GM23338 (cell line): Measurements from ENCODE around the gene KRTAP9-4. TPM values are rescaled to one million over a fixed set of nuclear protein-coding genes. Genes with fewer than 3 reads are reported as not detected.
"Not testable (repeated sequence)": the region's sequence is repeated elsewhere in the genome, so short reads cannot be mapped to it uniquely, and the experiment has no call there.

Experiments
- ATAC-seq: fragments of 200-7000 bp; cut with Tn5 transposase; 3 replicates; pipeline ENCODE4 v1.9.1; 2020
- DNase-seq: peaks from one replicate; pipeline ENCODE4 v3.0.0-alpha.2; 2015; ENCODE audit warnings: low spot score
- H2AFZ ChIP-seq: fragments of 200-600 bp; sonication (generic); 2 replicates; pipeline ENCODE4 v1.8.0; 2016; ENCODE audit warnings: antibody characterized with exemption, mild to moderate bottlenecking, moderate library complexity
- H3F3A ChIP-seq: fragments of 200-600 bp; sonication (generic); replicated peaks from 2 replicates; pipeline ENCODE4 v1.8.0; 2017; ENCODE audit warnings: antibody characterized with exemption, mixed run types, low read depth
- H3K27ac ChIP-seq: fragments of 200-600 bp; sonication (generic); 2 replicates; pipeline ENCODE4 v1.6.1; 2016; ENCODE audit warnings: low read depth
- H3K27me3 ChIP-seq: fragments of 200-600 bp; sonication (generic); 2 replicates; pipeline ENCODE4 v1.8.0; 2016; ENCODE audit warnings: mild to moderate bottlenecking, mixed run types, moderate library complexity; ENCODE audit not compliant: insufficient read depth
- H3K36me3 ChIP-seq: fragments of 200-600 bp; sonication (generic); 2 replicates; pipeline ENCODE4 v1.8.0; 2016; ENCODE audit warnings: mild to moderate bottlenecking; ENCODE audit not compliant: insufficient read depth
- H3K4me1 ChIP-seq: fragments of 200-600 bp; sonication (generic); 2 replicates; pipeline ENCODE4 v1.8.0; 2016; ENCODE audit warnings: mild to moderate bottlenecking, moderate library complexity; ENCODE audit not compliant: insufficient read depth
- H3K4me2 ChIP-seq: fragments of 200-600 bp; sonication (generic); 2 replicates; pipeline ENCODE4 v1.7.1; 2017; ENCODE audit warnings: mixed run types
- H3K4me3 ChIP-seq: fragments of 200-600 bp; sonication (generic); 2 replicates; pipeline ENCODE4 v1.6.1; 2016; ENCODE audit warnings: mixed run types
- H3K79me2 ChIP-seq: fragments of 200-600 bp; sonication (generic); replicated peaks from 2 replicates; pipeline ENCODE4 v1.8.0; 2017; ENCODE audit warnings: mild to moderate bottlenecking; ENCODE audit not compliant: insufficient read depth
- H3K9me2 ChIP-seq: fragments of 200-600 bp; sonication (generic); 2 replicates; pipeline ENCODE4 v1.8.0; 2017; ENCODE audit not compliant: insufficient read depth
- H4K20me1 ChIP-seq: fragments of 200-600 bp; sonication (generic); replicated peaks from 2 replicates; pipeline ENCODE4 v1.8.0; 2017; ENCODE audit warnings: mild to moderate bottlenecking; ENCODE audit not compliant: insufficient read depth
- H3K27ac Mint-ChIP-seq: 2 replicates; pipeline ENCODE4 v1.8.0; 2020; ENCODE audit warnings: inconsistent platforms, mild to moderate bottlenecking, moderate library complexity, mixed read lengths
- H3K27me3 Mint-ChIP-seq: 3 replicates; pipeline ENCODE4 v1.8.0; 2022; ENCODE audit warnings: low read depth, mild to moderate bottlenecking, moderate library complexity, mixed read lengths, inconsistent platforms; ENCODE audit not compliant: insufficient read depth, poor library complexity
- H3K36me3 Mint-ChIP-seq: 3 replicates; pipeline ENCODE4 v1.8.0; 2021; ENCODE audit warnings: low read depth, mild to moderate bottlenecking, inconsistent platforms, moderate library complexity, mixed read lengths
- H3K4me1 Mint-ChIP-seq: 3 replicates; pipeline ENCODE4 v1.8.0; 2020; ENCODE audit warnings: mild to moderate bottlenecking, inconsistent platforms, mixed read lengths
- H3K4me3 Mint-ChIP-seq: 3 replicates; pipeline ENCODE4 v1.8.0; 2021; ENCODE audit warnings: moderate library complexity, mild to moderate bottlenecking, inconsistent platforms, mixed read lengths
- H3K9me3 Mint-ChIP-seq: 3 replicates; pipeline ENCODE4 v1.8.0; 2020; ENCODE audit warnings: moderate library complexity, mild to moderate bottlenecking, inconsistent platforms, mixed read lengths
- POLR2AphosphoS5 ChIP-seq: IDR thresholded peaks from 2 replicates; pipeline ENCODE4 v1.6.1; 2016; ENCODE audit warnings: antibody characterized with exemption, low read depth
- polyA plus RNA-seq: library from polyadenylated mRNA; unstranded; fragments of >200 nt; fragmentation: Nextera tagmentation; extraction: Ambion mirVana; gene quantifications from 2 replicates; pipeline ENCODE4 v1.2.1, GENCODE V29; 2016
- total RNA-seq: library from RNA; depleted of rRNA; stranded (reverse); fragments of >200 nt; shearing (Covaris generic); gene quantifications from 2 replicates; pipeline ENCODE4 v1.2.3, GENCODE V29; 2014

Gene KRTAP9-4
- total and polyA plus RNA-seq, 2 experiments from 2014 or later = not detected

DNA sequence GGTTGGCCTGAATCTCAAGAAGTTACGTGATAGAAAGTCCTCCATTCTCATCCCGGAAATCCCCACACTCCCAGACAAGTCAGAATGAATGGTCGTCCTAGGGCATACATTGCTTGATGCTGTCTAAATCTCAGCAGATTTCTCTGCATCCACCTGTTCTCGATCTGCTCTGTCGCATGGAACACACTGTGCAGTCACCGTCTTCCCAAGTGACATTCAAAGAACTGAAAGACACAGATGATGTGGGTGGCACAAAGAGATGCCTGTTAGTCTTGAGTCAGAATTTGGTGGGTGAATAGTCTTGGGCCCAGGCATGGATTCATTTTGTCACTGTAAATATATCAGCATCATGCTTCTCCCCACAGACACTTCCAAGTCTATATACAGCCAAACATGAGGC, 17.8 kb upstream of the KRTAP9-4 start (continued):
- no peak for TF ChIP-seq POLR2AphosphoS5

DNA sequence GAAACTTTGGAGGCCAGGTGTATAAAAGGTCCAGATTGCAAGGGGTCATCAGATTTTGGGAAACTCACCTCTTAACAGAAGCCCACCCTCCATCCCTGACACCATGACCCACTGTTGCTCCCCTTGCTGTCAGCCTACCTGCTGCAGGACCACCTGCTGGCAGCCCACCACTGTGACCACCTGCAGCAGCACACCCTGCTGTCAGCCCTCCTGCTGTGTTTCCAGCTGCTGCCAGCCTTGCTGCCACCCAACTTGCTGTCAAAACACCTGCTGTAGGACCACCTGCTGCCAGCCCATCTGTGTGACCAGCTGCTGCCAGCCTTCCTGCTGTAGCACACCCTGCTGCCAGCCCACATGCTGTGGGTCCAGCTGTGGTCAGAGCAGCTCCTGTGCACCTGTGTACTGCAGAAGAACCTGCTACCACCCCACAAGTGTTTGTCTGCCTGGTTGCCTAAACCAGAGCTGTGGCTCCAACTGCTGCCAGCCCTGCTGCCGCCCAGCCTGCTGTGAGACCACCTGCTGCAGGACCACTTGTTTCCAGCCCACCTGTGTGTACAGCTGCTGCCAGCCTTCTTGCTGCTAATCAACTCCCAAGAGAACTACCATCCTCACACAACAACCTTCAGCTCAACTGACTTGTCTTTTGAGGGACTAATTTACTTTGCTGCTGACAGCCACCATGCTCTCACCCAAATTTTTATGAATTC, 16.9 kb upstream of the KRTAP9-4 start, which contains the start of gene KRTAP9-3:
Gene KRTAP9-3, plus strand, starts transcription at position 51 of the 707 bp plus-strand sequence. Its CDS starts 53 bp downstream, at position 104.
- not testable (repeated sequence) for H3K27ac Mint-ChIP-seq, H3K36me3 Mint-ChIP-seq, H3K9me3 Mint-ChIP-seq, H4K20me1 ChIP-seq, ATAC-seq, DNase-seq, H3F3A ChIP-seq, H3K4me3 ChIP-seq, H3K4me1 Mint-ChIP-seq, H3K9me2 ChIP-seq, H2AFZ ChIP-seq, H3K79me2 ChIP-seq, H3K4me2 ChIP-seq, H3K27me3 Mint-ChIP-seq, H3K36me3 ChIP-seq, H3K27ac ChIP-seq, H3K4me1 ChIP-seq, H3K4me3 Mint-ChIP-seq, H3K27me3 ChIP-seq

DNA sequence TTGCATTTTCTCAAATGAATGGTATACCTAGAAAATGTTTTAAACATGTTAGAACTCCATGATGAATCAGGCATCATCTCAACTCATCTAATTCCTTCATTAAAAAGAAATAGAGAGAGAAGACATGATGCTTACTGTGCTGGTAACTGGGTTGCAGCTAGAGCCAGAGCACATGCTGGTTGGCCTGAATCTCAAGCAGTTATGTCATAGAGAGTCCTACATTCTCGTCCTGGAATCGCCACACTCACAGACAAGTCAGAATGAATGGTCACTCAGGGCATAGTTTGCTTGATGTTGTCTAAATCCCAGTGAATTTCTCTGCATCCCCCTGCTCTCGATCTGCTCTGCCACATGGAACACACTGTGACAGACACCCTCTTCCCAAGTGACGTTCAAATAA, 12.4 kb upstream of the KRTAP9-4 start:
- not testable (repeated sequence) for H3K79me2 ChIP-seq, ATAC-seq, H3F3A ChIP-seq, H3K4me3 Mint-ChIP-seq, H3K27ac Mint-ChIP-seq, H3K4me1 Mint-ChIP-seq, H3K27me3 Mint-ChIP-seq, H3K36me3 Mint-ChIP-seq, H3K27ac ChIP-seq, H3K9me2 ChIP-seq, DNase-seq, H4K20me1 ChIP-seq, H3K27me3 ChIP-seq, H3K4me1 ChIP-seq, H3K4me2 ChIP-seq, H3K4me3 ChIP-seq, H3K36me3 ChIP-seq, H2AFZ ChIP-seq
- H3K9me3 Mint-ChIP-seq = peaks cover 11% of the 10 kb centered on the region

DNA sequence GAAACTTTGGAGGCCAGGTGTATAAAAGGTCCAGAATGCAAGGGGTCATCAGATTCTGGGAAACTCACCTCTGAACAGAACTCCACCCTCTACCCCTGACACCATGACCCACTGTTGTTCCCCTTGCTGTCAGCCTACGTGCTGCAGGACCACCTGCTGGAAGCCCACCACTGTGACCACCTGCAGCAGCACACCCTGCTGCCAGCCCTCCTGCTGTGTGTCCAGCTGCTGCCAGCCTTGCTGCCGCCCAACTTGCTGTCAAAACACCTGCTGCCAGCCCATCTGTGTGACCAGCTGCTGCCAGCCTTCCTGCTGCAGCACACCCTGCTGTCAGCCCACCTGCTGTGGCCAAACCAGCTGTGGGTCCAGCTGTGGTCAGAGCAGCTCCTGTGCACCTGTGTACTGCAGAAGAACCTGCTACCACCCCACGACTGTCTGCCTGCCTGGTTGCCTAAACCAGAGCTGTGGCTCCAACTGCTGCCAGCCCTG, 11.5 kb upstream of the KRTAP9-4 start, which contains the start of gene KRTAP9-8:
Gene KRTAP9-8, plus strand, starts transcription at position 51 of the 489 bp plus-strand sequence. Its CDS starts 53 bp downstream, at position 104.
- not testable (repeated sequence) for H3K4me3 ChIP-seq, H3K36me3 ChIP-seq, ATAC-seq, H3K4me3 Mint-ChIP-seq, H3K36me3 Mint-ChIP-seq, H3K27ac ChIP-seq, H2AFZ ChIP-seq, H3K27ac Mint-ChIP-seq, H3K27me3 ChIP-seq, H3K4me1 Mint-ChIP-seq, H3K9me2 ChIP-seq, H3K27me3 Mint-ChIP-seq, H3F3A ChIP-seq, H4K20me1 ChIP-seq, H3K4me1 ChIP-seq, DNase-seq, H3K4me2 ChIP-seq, H3K79me2 ChIP-seq
- H3K9me3 Mint-ChIP-seq = peaks cover 11% of the 10 kb centered on the region

DNA sequence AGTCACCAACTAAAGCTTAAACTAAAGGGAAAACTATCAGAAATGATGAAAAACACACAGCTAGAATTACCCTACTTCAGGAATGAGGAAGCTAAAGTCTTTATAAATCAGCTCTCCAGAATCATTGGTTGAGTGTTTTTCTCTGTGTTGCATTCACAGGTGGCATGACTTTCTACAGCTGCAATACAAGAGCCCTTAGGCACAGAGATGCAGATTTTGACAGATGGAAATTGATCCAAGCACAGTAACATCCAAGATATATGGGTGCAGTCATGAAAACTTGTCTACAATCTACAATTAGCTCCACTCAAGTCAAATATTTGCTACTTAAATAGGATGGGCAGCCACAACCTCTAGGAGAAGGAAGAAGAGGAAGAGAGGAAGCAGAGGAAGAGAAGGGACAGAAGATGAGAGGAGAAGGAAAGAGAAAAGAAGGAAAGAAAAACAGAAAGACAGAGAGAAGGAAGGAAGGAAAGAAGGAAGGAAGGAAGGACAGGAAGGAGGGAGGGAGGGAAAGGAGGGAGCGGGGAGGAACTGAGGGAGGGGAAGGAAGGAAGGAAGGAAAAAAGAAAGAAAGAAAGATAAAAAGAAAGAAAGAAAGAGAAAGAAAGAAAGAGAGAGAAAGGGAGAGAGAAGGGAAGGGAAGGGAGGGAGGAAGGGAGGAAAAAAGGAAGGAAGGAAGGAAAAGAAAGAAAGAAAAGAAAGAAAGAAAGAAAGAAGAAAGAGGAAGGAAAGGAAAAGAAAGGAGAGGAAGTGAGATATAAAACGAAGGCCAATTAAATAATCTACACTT, 2.3 kb upstream of the KRTAP9-4 start:
- not testable (repeated sequence) for H3K4me3 Mint-ChIP-seq, H3K4me1 ChIP-seq

More for the DNA sequence above, 2.3 kb upstream of the KRTAP9-4 start:
- not testable (repeated sequence) for H3K4me1 Mint-ChIP-seq, H3K79me2 ChIP-seq, H3K4me3 ChIP-seq, H3K9me3 Mint-ChIP-seq, H3K36me3 ChIP-seq, H3K27ac Mint-ChIP-seq, H3K27me3 ChIP-seq, H3K9me2 ChIP-seq, H3F3A ChIP-seq, DNase-seq, H2AFZ ChIP-seq, H4K20me1 ChIP-seq, ATAC-seq, H3K27me3 Mint-ChIP-seq, H3K36me3 Mint-ChIP-seq, H3K4me2 ChIP-seq, H3K27ac ChIP-seq
